ENCODE results near the gene ST8SIA5.

ST8SIA5 gene

GRCh38 chr18:46732201-46732600 is 24.7 kb downstream of the ST8SIA5 start:
- TF ChIP-seq CTCF (IDR thresholded peaks at IDR 0.05; ENCODE audit: low read depth, low read length, missing control alignments) = no peak
- H3K27ac ChIP-seq = no peak overlapping the region
- H3K4me3 ChIP-seq (ENCODE audit: low read depth, low read length) = no peak overlapping the region
- DNase-seq = no peak
- in situ Hi-C loops (cut with HindIII; ENCODE audit: low pct_ligation_motif_present, low sequenced_read_pairs) = no loop called here
- no peaks in the 10 kb centered on the region for H3K36me3 ChIP-seq (replicated peaks)
- no peaks in the 10 kb centered on the region for H3K27me3 ChIP-seq (replicated peaks)

GRCh38 chr18:46731316-46731715 is 25.5 kb downstream of the ST8SIA5 start:
- DNase-seq = no peak
- Histone ChIP-seq H3K36me3 (replicated peaks) (no peaks in the 10 kb centered on the region), H3K27ac (no peak overlapping the region), H3K27me3 (replicated peaks) (no peaks in the 10 kb centered on the region), H3K4me3 (ENCODE audit: low read depth, low read length) (no peak overlapping the region)
- no peak for TF ChIP-seq CTCF (IDR thresholded peaks at IDR 0.05; ENCODE audit: low read depth, low read length, missing control alignments)
- in situ Hi-C loops (cut with HindIII; ENCODE audit: low pct_ligation_motif_present, low sequenced_read_pairs) = no loop called here

GRCh38 chr18:46728219-46728930 is 28.5 kb downstream of the ST8SIA5 start:
- no peak for DNase-seq
- Histone ChIP-seq H3K27ac (no peak overlapping the region), H3K4me3 (ENCODE audit: low read depth, low read length) (no peak overlapping the region), H3K27me3 (replicated peaks) (no peaks in the 10 kb centered on the region), H3K36me3 (replicated peaks) (no peaks in the 10 kb centered on the region)
- in situ Hi-C loops (cut with HindIII; ENCODE audit: low pct_ligation_motif_present, low sequenced_read_pairs) = no loop called here
- no peak for TF ChIP-seq CTCF (IDR thresholded peaks at IDR 0.05; ENCODE audit: low read depth, low read length, missing control alignments)

GRCh38 chr18:46727177-46727576 is 29.7 kb downstream of the ST8SIA5 start:
- no peak overlapping the region for H3K27ac ChIP-seq
- H3K4me3 ChIP-seq (ENCODE audit: low read depth, low read length) = no peak overlapping the region
- no peaks in the 10 kb centered on the region for H3K27me3 ChIP-seq (replicated peaks)
- no peak for DNase-seq
- no peaks in the 10 kb centered on the region for H3K36me3 ChIP-seq (replicated peaks)
- no peak for TF ChIP-seq CTCF (IDR thresholded peaks at IDR 0.05; ENCODE audit: low read depth, low read length, missing control alignments)
- in situ Hi-C loops (cut with HindIII; ENCODE audit: low pct_ligation_motif_present, low sequenced_read_pairs) = no loop called here

GRCh38 chr18:46725310-46725709 is 31.5 kb downstream of the ST8SIA5 start:
- H3K36me3 ChIP-seq (replicated peaks) = no peaks in the 10 kb centered on the region
- no peak for TF ChIP-seq CTCF (IDR thresholded peaks at IDR 0.05; ENCODE audit: low read depth, low read length, missing control alignments)
- no peak overlapping the region for H3K4me3 ChIP-seq (ENCODE audit: low read depth, low read length)
- no peaks in the 10 kb centered on the region for H3K27me3 ChIP-seq (replicated peaks)
- DNase-seq = no peak
- H3K27ac ChIP-seq = no peak overlapping the region
- in situ Hi-C loops (cut with HindIII; ENCODE audit: low pct_ligation_motif_present, low sequenced_read_pairs) = no loop called here

- no peak for DNase-seq
- H3K4me3 ChIP-seq (ENCODE audit: low read depth, low read length) = no peak overlapping the region
- no peak for TF ChIP-seq CTCF (IDR thresholded peaks at IDR 0.05; ENCODE audit: low read depth, low read length, missing control alignments)
- H3K27me3 ChIP-seq (replicated peaks) = no peaks in the 10 kb centered on the region
- H3K36me3 ChIP-seq (replicated peaks) = no peaks in the 10 kb centered on the region
- H3K27ac ChIP-seq = no peak overlapping the region
- in situ Hi-C loops (cut with HindIII; ENCODE audit: low pct_ligation_motif_present, low sequenced_read_pairs) = no loop called here
Measured at GRCh38 chr18:46723856-46724415, 32.9 kb downstream of the ST8SIA5 start.
